Measurements from ENCODE around the gene P2RY6.

P2RY6 gene

GRCh38 chr11:73311394-73311869, 39.3 kb downstream of the P2RY6 start:
- H3K36me3 ChIP-seq, result no peaks in the 10 kb centered on the region
- H3K4me3 ChIP-seq (ENCODE audit: low read depth in 1 of 2, low read length in 1 of 2), result no peak overlapping the region
- H3K9me3 ChIP-seq, result no peaks in the 10 kb centered on the region
- H3K27ac ChIP-seq, result no peak overlapping the region
- H3K4me1 ChIP-seq (ENCODE audit: control insufficient read depth in 1 of 2, insufficient read depth in 1 of 2, low read depth in 1 of 2, low read length in 1 of 2), result peaks cover 63 to 75% of the 10 kb centered on the region in 2 experiments
- peaks cover 7% of the 10 kb centered on the region for H3K27me3 ChIP-seq
- TF ChIP-seq CTCF (IDR thresholded peaks at IDR 0.05), result no peak

- Histone ChIP-seq H3K27ac (no peak overlapping the region), H3K27me3 (peaks cover 7% of the 10 kb centered on the region), H3K36me3 (no peaks in the 10 kb centered on the region), H3K4me3 (ENCODE audit: low read depth in 1 of 2, low read length in 1 of 2) (no peak overlapping the region), H3K4me1 (ENCODE audit: control insufficient read depth in 1 of 2, insufficient read depth in 1 of 2, low read depth in 1 of 2, low read length in 1 of 2) (peaks cover 57 to 74% of the 10 kb centered on the region in 2 experiments), H3K9me3 (no peaks in the 10 kb centered on the region)
- TF ChIP-seq CTCF (IDR thresholded peaks at IDR 0.05), result no peak
These were observed 39.9 kb downstream of the P2RY6 start for GRCh38 chr11:73312036-73312435.

- Histone ChIP-seq H3K4me3 (ENCODE audit: low read depth in 1 of 2, low read length in 1 of 2) (no peak overlapping the region), H3K27ac (no peak overlapping the region), H3K9me3 (no peaks in the 10 kb centered on the region), H3K4me1 (ENCODE audit: control insufficient read depth in 1 of 2, insufficient read depth in 1 of 2, low read depth in 1 of 2, low read length in 1 of 2) (peaks cover 55 to 66% of the 10 kb centered on the region in 2 experiments), H3K27me3 (peaks cover 7% of the 10 kb centered on the region), H3K36me3 (no peaks in the 10 kb centered on the region)
- no peak for TF ChIP-seq CTCF (IDR thresholded peaks at IDR 0.05)
These were observed 40.8 kb downstream of the P2RY6 start for GRCh38 chr11:73312851-73313327.

- no peak for TF ChIP-seq CTCF (IDR thresholded peaks at IDR 0.05)
- H3K9me3 ChIP-seq, result no peaks in the 10 kb centered on the region
- peaks cover 7% of the 10 kb centered on the region for H3K27me3 ChIP-seq
- peak overlapping the region in 1 of 2 experiments; percentile 9 for H3K4me3 ChIP-seq (ENCODE audit: low read depth in 1 of 2, low read length in 1 of 2)
- peaks cover 50 to 60% of the 10 kb centered on the region in 2 experiments for H3K4me1 ChIP-seq (ENCODE audit: control insufficient read depth in 1 of 2, insufficient read depth in 1 of 2, low read depth in 1 of 2, low read length in 1 of 2)
- H3K27ac ChIP-seq, result peak overlapping the region; percentile 33
- no peaks in the 10 kb centered on the region for H3K36me3 ChIP-seq
These were observed 41.5 kb downstream of the P2RY6 start for GRCh38 chr11:73313652-73314051.

- H3K4me1 ChIP-seq (ENCODE audit: control insufficient read depth in 1 of 2, insufficient read depth in 1 of 2, low read depth in 1 of 2, low read length in 1 of 2), result peaks cover 45 to 54% of the 10 kb centered on the region in 2 experiments
- peaks cover under 1% of the 10 kb centered on the region for H3K27me3 ChIP-seq
- no peaks in the 10 kb centered on the region for H3K9me3 ChIP-seq
- peak overlapping the region; percentile 33 for H3K27ac ChIP-seq
- H3K4me3 ChIP-seq (ENCODE audit: low read depth in 1 of 2, low read length in 1 of 2), result peak overlapping the region in 1 of 2 experiments; percentile 9
- no peaks in the 10 kb centered on the region for H3K36me3 ChIP-seq
- no peak for TF ChIP-seq CTCF (IDR thresholded peaks at IDR 0.05)
These were observed 42.2 kb downstream of the P2RY6 start for GRCh38 chr11:73314117-73314961.

All from neutrophil (primary cell).